H9 (cell line): ENCODE measurements around the gene IGSF9B. TPM values are rescaled to one million over a fixed set of nuclear protein-coding genes. Genes with fewer than 3 reads are reported as not detected.

Source experiments
- DNase-seq: peaks from one replicate; pipeline ENCODE4 v3.0.0-alpha.2; 2017
- H2AFZ ChIP-seq: one replicate; pipeline ENCODE4 v1.6.1; 2013; ENCODE audit warnings: mild to moderate bottlenecking, low read length, control low read depth, moderate library complexity
- H2AK5ac ChIP-seq: 2 replicates; pipeline ENCODE4 v1.6.1; 2013; ENCODE audit warnings: low read length, control low read depth, mixed read lengths; ENCODE audit not compliant: insufficient read length
- H2BK120ac ChIP-seq: one replicate; pipeline ENCODE4 v1.6.1; 2013; ENCODE audit warnings: low read depth, mild to moderate bottlenecking, low read length, control low read depth, inconsistent platforms; ENCODE audit not compliant: poor library complexity, severe bottlenecking
- H2BK12ac ChIP-seq: 2 replicates; pipeline ENCODE4 v1.6.1; 2013; ENCODE audit warnings: low read length, control low read depth, mixed read lengths, low read depth; ENCODE audit not compliant: insufficient read length
- H2BK15ac ChIP-seq: 2 replicates; pipeline ENCODE4 v1.6.1; 2013; ENCODE audit warnings: low read depth, low read length, control low read depth
- H2BK20ac ChIP-seq: one replicate; pipeline ENCODE4 v1.6.1; 2013; ENCODE audit warnings: low read depth, mild to moderate bottlenecking, low read length, control low read depth, inconsistent platforms; ENCODE audit not compliant: poor library complexity, severe bottlenecking
- H2BK5ac ChIP-seq: 2 replicates; pipeline ENCODE4 v1.6.1; 2013; ENCODE audit warnings: low read length, control low read depth, mixed read lengths; ENCODE audit not compliant: insufficient read length
- H3K14ac ChIP-seq: 2 replicates; pipeline ENCODE4 v1.6.1; 2013; ENCODE audit warnings: low read length, control low read depth; ENCODE audit not compliant: insufficient read depth
- H3K18ac ChIP-seq: 2 replicates; pipeline ENCODE4 v1.6.1; 2013; ENCODE audit warnings: low read depth, mild to moderate bottlenecking, mixed read lengths, low read length, control low read depth; ENCODE audit not compliant: insufficient read length
- H3K23ac ChIP-seq: 2 replicates; pipeline ENCODE4 v1.6.1; 2013; ENCODE audit warnings: low read length, control low read depth, mixed read lengths, low read depth; ENCODE audit not compliant: insufficient read length
- H3K23me2 ChIP-seq: 2 replicates; pipeline ENCODE4 v1.6.1; 2013; ENCODE audit warnings: low read depth, mild to moderate bottlenecking, mixed read lengths, low read length, control low read depth; ENCODE audit not compliant: insufficient read length, poor library complexity, severe bottlenecking
- H3K27ac ChIP-seq: 2 replicates; pipeline ENCODE4 v1.5.1; 2013; ENCODE audit warnings: low read length, control low read depth, mixed read lengths, low read depth; ENCODE audit not compliant: insufficient read length
- H3K27me3 ChIP-seq: 2 replicates; pipeline ENCODE4 v1.6.1; 2013; ENCODE audit warnings: low read length, control low read depth, inconsistent platforms; ENCODE audit not compliant: insufficient read depth
- H3K4ac ChIP-seq: 2 replicates; pipeline ENCODE4 v1.6.1; 2013; ENCODE audit warnings: low read depth, mild to moderate bottlenecking, control low read depth, inconsistent platforms, low read length, moderate library complexity
- H3K4me1 ChIP-seq: 2 replicates; pipeline ENCODE4 v1.6.1; 2013; ENCODE audit warnings: low read length, control low read depth, inconsistent platforms; ENCODE audit not compliant: insufficient read depth
- H3K4me2 ChIP-seq: 2 replicates; pipeline ENCODE4 v1.6.1; 2013; ENCODE audit warnings: low read length, control low read depth, mixed read lengths; ENCODE audit not compliant: insufficient read length, insufficient read depth
- H3K56ac ChIP-seq: 2 replicates; pipeline ENCODE4 v1.6.1; 2013; ENCODE audit warnings: low read depth, mild to moderate bottlenecking, mixed read lengths, low read length, control low read depth; ENCODE audit not compliant: insufficient read length
- H3K79me1 ChIP-seq: 2 replicates; pipeline ENCODE4 v1.6.1; 2013; ENCODE audit warnings: low read depth, mild to moderate bottlenecking, moderate library complexity, low read length, control low read depth, inconsistent platforms; ENCODE audit not compliant: insufficient read depth, poor library complexity, severe bottlenecking
- H3K79me2 ChIP-seq: 2 replicates; pipeline ENCODE4 v1.6.1; 2013; ENCODE audit warnings: low read length, control low read depth, inconsistent platforms; ENCODE audit not compliant: insufficient read depth
- H3K9ac ChIP-seq: 2 replicates; pipeline ENCODE4 v1.6.1; 2013; ENCODE audit warnings: low read length, control low read depth, mixed read lengths; ENCODE audit not compliant: insufficient read length; ENCODE audit errors: extremely low read depth
- H3K9me3 ChIP-seq: one replicate; pipeline ENCODE4 v1.6.1; 2013; ENCODE audit warnings: low read depth, low read length, inconsistent platforms; ENCODE audit not compliant: control insufficient read depth
- H3T11ph ChIP-seq: one replicate; pipeline ENCODE4 v1.6.1; 2013; ENCODE audit warnings: mild to moderate bottlenecking, low read length, control low read depth, inconsistent platforms
- H4K20me1 ChIP-seq: one replicate; pipeline ENCODE4 v1.6.1; 2013; ENCODE audit not compliant: control insufficient read depth, insufficient read length, insufficient read depth
- H4K5ac ChIP-seq: 2 replicates; pipeline ENCODE4 v1.6.1; 2013; ENCODE audit warnings: low read depth, mild to moderate bottlenecking, mixed read lengths, low read length, control low read depth; ENCODE audit not compliant: insufficient read length
- H4K8ac ChIP-seq: replicated peaks from 2 replicates; pipeline ENCODE4 v1.6.1; 2013; ENCODE audit warnings: low read length, control low read depth, mixed read lengths, low read depth; ENCODE audit not compliant: insufficient read length
- H4K91ac ChIP-seq: 2 replicates; pipeline ENCODE4 v1.6.1; 2013; ENCODE audit warnings: low read depth, mild to moderate bottlenecking, moderate library complexity, mixed read lengths, low read length, control low read depth; ENCODE audit not compliant: insufficient read length
- H3K27ac Mint-ChIP-seq, 3 experiments: 2 replicates in 2 of 3; 3 replicates in 1 of 3; pipeline ENCODE4 v1.8.0; 2020 to 2021; ENCODE audit warnings: mixed read lengths in 3 of 3, mild to moderate bottlenecking in 1 of 3, moderate library complexity in 1 of 3
- H3K27me3 Mint-ChIP-seq: 2 replicates; pipeline ENCODE4 v1.8.0; 2021; ENCODE audit warnings: low read depth, mild to moderate bottlenecking, moderate library complexity, mixed read lengths
- H3K36me3 Mint-ChIP-seq, 3 experiments: 2 replicates in 2 of 3; 3 replicates in 1 of 3; pipeline ENCODE4 v1.8.0; 2020 to 2021; ENCODE audit warnings: low read depth in 3 of 3, mixed read lengths in 3 of 3; ENCODE audit not compliant: insufficient read depth in 1 of 3
- H3K4me1 Mint-ChIP-seq, 2 experiments: 2 replicates each; pipeline ENCODE4 v1.8.0; 2020; ENCODE audit warnings: mixed read lengths in 2 of 2
- H3K4me3 Mint-ChIP-seq, 2 experiments: 2 replicates in 1 of 2; 3 replicates in 1 of 2; pipeline ENCODE4 v1.8.0; 2020 to 2021; ENCODE audit warnings: mild to moderate bottlenecking in 2 of 2, mixed read lengths in 2 of 2, moderate library complexity in 1 of 2
- H3K9me3 Mint-ChIP-seq, 2 experiments: 2 replicates in 1 of 2; 3 replicates in 1 of 2; pipeline ENCODE4 v1.8.0; 2020; ENCODE audit warnings: mild to moderate bottlenecking in 2 of 2, mixed read lengths in 2 of 2, moderate library complexity in 1 of 2
- WGBS: extraction: QIAGEN DNeasy Blood & Tissue Kit; methylation state at CpG from one replicate; pipeline ENCODE4 v1.1.7; 2013; ENCODE audit warnings: missing lambda C conversion rate, low lambda C conversion rate, mixed read lengths; ENCODE audit not compliant: insufficient read length; ENCODE audit errors: extremely low coverage; 5-methylcytosine and 5-hydroxymethylcytosine counted together
- total RNA-seq: library from RNA; stranded (reverse); gene quantifications from 2 replicates; pipeline ENCODE4 v1.2.1, GENCODE V29; 2021
- TF ChIP-seq, protein P1 (sequence below): fragments of 200-600 bp; sonication (generic); conservative IDR thresholded peaks from 3 replicates; pipeline ENCODE4 v1.8.0; 2021; ENCODE audit warnings: antibody characterized with exemption, mild to moderate bottlenecking

Gene IGSF9B
- total RNA-seq, 1 experiment from 2014 or later, result 25.7 TPM

DNA sequence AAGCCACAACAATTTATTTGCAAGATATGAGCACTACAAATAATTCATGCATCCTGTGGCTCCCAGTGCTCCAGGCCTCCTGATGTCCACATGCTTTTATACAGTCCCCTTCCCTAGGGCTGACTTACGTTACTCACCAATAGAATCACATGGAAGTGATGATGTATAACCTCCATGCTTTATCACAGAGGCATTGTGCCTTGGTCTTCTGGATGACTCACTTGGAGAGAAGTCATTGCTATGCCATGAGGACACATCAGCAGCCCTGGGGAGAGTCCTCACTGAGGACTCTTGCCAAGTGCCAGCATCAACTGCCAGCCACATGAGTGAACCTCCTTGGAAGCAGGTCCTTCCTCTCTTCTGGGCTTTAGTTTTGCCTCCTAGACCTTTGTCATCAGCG is 22.0 kb upstream of the IGSF9B start:
- H3K23ac ChIP-seq, result no peak overlapping the region
- WGBS, result no CpG with 5 or more reads among the region's 2 CpGs
- H3K9ac ChIP-seq, result no peak overlapping the region
- no peak overlapping the region for H2BK15ac ChIP-seq
- H4K8ac ChIP-seq, result no peak overlapping the region
- no peaks in the 10 kb centered on the region for H3K36me3 Mint-ChIP-seq
- no peak overlapping the region for H3K4me3 Mint-ChIP-seq
- H3K4ac ChIP-seq, result no peak overlapping the region
- H4K5ac ChIP-seq, result no peak overlapping the region
- H2BK12ac ChIP-seq, result no peak overlapping the region
- H2BK20ac ChIP-seq, result no peak overlapping the region
- H3K23me2 ChIP-seq, result no peaks in the 10 kb centered on the region
- H3K79me1 ChIP-seq, result no peaks in the 10 kb centered on the region
- no peaks in the 10 kb centered on the region for H3K9me3 ChIP-seq
- no peaks in the 10 kb centered on the region for H3K27me3 ChIP-seq
- H3T11ph ChIP-seq, result no peak overlapping the region
- no peak overlapping the region for H3K14ac ChIP-seq
- H3K27me3 Mint-ChIP-seq, result peaks cover 38% of the 10 kb centered on the region
- no peaks in the 10 kb centered on the region for H3K79me2 ChIP-seq
- no peak overlapping the region for H2AFZ ChIP-seq
- no peak overlapping the region for H3K27ac Mint-ChIP-seq
- H3K4me2 ChIP-seq, result no peak overlapping the region
- TF ChIP-seq, protein P1, sequence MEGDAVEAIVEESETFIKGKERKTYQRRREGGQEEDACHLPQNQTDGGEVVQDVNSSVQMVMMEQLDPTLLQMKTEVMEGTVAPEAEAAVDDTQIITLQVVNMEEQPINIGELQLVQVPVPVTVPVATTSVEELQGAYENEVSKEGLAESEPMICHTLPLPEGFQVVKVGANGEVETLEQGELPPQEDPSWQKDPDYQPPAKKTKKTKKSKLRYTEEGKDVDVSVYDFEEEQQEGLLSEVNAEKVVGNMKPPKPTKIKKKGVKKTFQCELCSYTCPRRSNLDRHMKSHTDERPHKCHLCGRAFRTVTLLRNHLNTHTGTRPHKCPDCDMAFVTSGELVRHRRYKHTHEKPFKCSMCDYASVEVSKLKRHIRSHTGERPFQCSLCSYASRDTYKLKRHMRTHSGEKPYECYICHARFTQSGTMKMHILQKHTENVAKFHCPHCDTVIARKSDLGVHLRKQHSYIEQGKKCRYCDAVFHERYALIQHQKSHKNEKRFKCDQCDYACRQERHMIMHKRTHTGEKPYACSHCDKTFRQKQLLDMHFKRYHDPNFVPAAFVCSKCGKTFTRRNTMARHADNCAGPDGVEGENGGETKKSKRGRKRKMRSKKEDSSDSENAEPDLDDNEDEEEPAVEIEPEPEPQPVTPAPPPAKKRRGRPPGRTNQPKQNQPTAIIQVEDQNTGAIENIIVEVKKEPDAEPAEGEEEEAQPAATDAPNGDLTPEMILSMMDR, result no peak
- H3K9me3 Mint-ChIP-seq, result no peaks in the 10 kb centered on the region
- no peaks in the 10 kb centered on the region for H4K20me1 ChIP-seq
- H3K27ac ChIP-seq, result no peak overlapping the region
- no peak overlapping the region for H2BK5ac ChIP-seq
- H3K18ac ChIP-seq, result no peak overlapping the region
- no peak overlapping the region for H2BK120ac ChIP-seq
- H2AK5ac ChIP-seq, result no peak overlapping the region
- no peak for DNase-seq
- H3K56ac ChIP-seq, result no peak overlapping the region
- no peaks in the 10 kb centered on the region for H3K4me1 ChIP-seq
- peaks cover 2% of the 10 kb centered on the region in 2 experiments; a peak in 1 of 4 replicates for H3K4me1 Mint-ChIP-seq
- no peak overlapping the region for H4K91ac ChIP-seq
